Stimulated activated CD4-positive, alpha-beta T cell treated with anti-CD3 and anti-CD28 coated beads, TNF-alpha, amount 100 ng/mL, for 24 hours (primary cell): ENCODE measurements around the gene PRKN.

Experiments used
- DNase-seq, 3 experiments: peaks; one replicate each; pipeline ENCODE4 v3.0.0-alpha.2; 2020; ENCODE audit warnings: low read depth in 3 of 3

Gene PRKN

DNA sequence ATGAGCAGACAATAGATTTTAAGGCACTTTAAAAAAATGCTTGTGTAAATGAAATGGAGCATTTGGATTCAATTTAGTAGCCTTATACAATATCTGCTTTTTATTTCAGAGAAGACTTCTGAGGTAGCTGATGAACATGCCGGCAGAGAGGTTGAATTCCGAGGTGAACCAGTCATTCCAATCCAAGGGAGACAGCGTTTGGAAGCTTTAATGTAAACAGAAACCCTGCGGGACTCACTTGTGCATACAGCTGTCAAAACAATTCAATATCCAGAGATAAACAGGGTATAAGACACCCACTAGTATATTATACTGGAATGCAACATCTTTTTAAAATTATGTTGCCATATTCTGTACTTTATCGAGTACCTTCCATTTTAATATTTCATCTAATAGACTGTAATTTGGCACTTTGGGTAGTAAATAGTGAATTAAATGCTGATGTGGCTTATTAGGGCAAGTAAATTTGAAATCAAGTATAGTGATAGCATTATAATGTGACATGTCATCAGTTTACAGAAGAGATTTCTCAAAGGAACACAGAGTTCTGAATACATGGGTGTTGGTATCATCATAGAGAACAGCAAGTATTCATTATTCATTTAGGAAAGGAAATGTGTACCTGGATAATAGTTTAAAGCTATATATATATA is 347.7 kb downstream of the PRKN start:
- DNase-seq = no peak

DNA sequence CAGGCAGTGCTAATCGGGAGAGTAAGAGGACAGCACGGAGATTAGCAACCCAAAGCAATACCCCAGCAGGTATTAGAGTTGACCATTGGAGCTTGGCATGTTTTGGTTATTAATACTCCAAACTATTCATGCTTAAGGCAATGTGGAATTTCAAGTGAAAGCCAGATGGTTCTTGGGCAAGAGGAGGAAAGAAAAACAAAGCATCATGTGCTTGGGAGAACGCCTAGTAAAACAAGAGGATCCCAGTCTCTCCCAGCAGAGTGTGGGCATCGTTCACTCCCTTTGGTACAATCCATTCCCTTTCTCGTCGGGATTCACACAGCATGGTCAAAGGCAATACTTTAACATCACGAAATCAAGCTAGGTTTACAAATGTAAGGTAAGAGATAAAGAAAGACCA is 349.8 kb downstream of the PRKN start:
- no peak for DNase-seq

DNA sequence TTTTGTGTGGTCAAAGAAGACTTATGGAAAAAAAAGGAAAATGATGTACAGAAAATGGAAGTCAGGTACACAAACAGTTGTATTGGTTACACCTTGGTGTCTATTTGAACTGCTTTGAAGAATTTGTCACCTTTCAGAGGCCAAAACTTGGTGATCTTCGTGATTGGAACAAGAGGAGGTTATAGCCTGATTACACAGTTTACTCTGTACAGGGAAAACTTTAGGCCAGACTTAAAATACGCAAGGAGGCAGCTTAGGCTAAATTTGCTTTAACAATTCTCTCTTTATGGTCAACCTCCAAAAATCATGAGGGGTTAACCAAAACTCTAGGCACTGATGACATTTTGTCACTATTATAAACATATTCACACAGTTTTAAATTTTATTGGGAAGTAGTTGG is 353.7 kb downstream of the PRKN start:
- no peak for DNase-seq

DNA sequence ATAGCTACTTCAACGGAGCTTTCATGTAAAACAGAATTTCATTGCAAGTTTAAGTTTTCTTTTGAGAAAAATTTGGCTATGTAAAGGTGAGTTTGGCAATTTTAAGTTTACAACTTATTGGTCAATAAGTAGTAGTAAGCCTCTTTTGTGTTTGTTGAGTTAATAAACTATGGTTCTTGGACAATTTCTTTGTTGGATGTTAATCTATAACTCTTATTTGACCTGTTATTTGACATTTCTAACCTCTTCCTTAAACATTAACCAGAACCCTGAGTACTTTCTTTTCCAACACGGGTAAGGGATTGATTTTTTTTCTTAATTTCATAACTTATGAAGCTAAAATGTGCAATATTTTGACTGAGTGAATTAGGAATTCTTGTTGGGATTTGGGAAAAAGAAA is 354.4 kb downstream of the PRKN start:
- DNase-seq = no peak

DNA sequence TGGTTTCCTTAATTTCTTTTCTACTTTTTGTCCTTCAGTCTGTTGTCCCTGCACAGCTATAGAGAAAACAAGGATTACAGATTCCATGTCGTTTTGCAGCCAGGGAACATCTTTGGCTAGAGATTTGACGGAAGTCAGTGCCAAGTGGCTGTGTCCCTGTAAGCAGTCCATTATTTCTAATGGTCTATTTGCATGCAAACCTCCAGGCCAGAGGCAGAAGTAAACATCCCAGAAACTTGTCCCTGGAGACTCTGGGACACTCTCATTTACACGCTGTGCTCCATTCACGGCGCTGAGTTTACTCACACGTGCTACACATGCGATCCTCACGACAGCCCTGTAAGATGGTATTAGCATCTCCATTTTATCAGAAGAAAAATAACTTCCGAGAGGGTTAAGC is 355.5 kb downstream of the PRKN start:
- DNase-seq = no peak

DNA sequence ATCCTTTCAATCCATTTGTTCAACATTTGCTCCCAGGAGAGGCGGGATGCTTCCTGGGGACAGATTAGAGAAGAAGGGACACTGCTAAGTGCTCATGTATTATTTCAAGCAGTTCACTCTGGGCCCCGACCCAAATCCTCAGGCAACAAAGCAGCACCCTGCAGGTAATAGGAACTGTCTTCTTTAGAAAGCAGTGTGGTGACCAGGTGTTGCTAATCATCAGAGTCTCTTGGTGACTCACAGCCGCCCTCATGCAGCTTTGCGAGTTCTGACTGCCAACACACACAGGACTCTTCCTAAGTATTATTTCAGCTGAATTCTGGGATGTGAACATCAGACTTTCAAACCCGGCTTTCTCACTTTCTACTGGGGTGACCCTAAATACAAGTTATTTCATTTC is 356.4 kb downstream of the PRKN start:
- no peak for DNase-seq

DNA sequence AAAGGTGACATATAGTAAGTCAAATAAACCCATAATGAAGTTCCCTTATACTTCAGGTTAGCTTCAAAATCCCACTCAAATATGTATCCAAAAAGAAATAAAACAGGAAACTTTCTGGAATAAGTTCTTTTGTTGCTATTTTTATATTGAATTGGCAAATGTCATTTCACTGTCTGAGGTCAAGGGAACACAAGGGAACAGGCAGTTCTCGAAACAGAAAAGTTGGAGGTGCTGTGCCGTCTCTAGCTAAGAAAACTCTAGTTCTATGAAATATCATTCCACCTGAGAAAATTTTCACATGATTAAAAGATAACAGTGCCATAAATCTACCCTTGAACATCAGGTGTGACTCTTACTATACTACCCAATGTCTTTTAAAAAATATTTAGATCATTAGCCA is 358.5 kb downstream of the PRKN start:
- DNase-seq = no peak

DNA sequence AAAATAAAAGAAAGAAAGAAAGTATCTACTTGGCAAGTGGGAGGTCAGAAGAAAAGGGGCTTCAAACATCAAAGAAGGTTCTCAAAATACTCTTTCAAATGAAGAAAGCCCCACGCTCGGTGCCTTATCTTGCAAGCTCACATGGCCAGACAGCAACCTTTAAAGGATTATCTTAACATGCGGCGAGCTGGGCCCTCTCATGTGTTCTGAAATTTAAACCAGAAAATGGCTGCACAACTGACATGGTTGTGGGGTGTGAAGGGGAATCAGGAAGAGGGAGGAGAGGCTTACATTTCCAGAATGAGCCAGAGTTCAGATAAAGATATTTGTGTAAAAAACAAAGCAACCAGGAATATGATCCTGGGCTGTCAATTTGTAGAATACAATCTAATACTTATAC is 363.1 kb downstream of the PRKN start:
- DNase-seq = no peak

DNA sequence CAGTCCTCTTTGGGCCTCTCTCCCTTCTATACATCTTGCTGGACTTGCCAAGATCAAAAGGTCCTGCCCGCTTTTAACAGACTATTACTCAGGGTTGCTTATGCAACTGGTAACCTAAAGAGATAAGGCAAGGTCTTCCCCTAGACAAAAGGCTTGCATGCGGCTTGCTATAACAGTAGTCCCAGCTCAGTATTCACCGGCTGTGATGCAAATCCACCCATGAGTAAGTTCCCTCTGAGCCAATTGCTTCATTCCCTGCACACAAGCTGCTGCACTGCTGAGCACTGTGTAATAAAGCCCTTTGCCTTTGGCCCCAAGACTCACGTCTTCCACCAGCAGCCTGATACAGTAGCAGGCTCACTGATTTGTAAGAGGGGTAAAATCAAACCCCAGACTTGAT is 363.8 kb downstream of the PRKN start:
- DNase-seq = no peak

DNA sequence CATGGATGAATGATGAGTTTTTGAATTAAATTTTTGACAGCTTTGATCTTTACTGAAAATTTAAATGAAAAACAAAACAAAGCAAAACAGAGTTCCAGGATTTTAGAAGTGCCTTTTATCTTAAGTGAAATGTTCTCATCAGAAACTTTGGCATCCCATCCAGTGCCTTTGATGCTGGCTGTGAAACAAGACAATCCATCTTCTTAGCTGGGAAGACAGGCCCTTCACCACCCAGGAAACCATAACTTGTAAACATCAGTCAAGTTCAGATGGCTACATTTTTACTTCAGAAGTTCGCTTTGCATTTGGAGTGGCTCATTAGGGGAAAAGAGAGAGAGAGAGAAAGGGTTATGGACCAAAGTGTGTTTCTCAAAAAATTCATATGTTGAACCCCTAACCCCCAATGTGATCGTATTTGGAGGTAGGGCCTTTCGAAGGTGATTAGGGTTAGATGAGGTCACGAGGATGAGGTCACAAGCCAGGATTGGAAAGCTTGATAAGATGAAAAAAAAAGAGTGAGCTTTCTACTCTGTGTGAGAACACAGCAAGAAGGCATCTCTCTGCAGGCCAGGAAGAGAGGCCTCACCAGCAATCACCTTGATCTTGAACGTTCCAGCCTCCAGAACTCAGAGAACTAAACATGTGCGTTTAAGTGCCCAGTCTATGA is 366.5 kb downstream of the PRKN start:
- DNase-seq = no peak

DNA sequence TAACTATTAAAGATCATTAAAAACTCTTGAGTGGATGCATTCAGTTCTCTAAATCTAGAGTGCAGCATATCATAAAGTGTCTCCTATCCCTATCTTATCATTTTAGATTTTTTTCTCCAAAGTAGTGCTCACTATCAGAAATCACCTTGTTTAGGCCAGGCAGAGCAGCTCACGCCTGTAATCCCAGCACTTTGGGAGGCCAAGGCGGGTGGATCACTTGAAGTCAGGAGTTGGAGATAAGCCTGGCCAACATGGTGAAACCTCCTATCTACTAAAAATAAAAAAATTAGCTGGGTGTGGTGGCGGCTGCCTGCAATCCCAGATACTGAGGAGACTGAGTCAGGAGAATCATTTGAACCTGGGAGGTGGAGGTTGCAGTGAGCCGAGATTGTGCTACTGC is 368.9 kb downstream of the PRKN start:
- no peak for DNase-seq

DNA sequence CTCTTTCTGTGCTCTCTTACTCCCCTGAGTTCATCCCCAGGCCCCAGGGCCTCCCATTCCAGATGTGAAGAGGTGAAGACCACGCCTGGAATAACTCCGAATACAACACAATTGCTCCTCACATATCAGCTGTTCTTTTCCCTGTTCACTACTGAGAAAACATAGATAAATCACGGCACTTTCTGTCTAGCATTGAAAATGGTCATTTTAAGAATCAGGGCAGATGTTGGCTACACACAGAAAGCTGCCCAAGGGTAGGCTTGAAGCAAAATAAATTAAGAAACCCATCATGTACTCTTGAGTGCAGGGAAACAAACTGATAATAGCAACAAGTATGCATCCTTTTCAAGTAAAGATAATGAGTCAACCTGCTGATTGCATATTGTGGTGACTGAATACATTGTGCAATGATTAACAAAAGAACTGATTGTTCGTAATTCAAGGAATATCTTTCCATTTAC is 382.5 kb downstream of the PRKN start:
- DNase-seq = no peak

DNA sequence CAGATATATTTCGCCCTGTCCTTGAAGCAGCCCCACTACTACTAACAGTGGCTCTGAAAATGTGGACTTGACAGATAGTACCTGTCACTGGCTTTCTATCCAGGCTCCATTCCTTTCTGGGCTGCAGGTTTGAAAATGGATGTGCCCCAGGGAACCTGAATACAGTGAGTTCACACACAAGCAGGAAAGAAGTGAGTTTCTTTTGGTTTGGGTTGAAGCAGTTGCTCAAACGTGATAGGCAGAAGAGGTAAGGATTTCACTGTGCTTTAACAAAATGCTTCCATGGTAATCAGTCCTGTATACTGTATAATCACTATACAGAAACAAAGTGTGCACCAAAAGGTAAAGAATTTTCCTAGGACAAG is 382.9 kb downstream of the PRKN start:
- no peak for DNase-seq

DNA sequence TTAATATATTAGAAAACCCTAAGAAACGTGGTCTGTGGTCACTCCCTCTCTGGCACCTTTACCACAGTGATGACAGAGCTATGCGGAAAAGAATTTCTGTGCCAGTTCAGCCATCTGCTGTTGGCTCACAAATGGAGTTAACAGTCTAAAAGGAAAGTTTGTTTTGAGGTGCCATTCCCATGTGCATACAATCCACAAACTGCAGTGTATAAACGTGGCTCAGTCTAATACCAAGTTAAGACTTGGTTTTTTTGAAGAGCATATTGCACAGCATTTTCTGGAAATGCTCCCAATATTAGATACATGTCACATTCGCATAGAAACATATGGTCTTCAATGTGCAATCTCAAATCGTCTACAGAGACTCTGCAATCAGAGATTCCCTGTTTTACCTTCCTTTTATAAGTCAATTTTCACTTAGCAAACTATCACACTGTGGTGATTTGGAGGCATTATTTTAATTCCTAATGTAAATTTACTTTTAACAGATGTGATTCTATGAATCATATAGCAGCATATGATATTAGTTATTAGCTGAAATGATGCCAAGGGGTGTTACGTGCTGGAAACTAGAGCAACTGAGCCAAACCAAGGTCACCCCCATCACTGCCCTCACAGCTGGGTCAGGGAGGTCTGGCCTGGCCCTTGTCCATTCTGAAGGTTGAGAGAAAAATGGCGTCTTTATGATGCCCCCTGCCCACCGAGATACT is 383.5 kb downstream of the PRKN start:
- no peak for DNase-seq

DNA sequence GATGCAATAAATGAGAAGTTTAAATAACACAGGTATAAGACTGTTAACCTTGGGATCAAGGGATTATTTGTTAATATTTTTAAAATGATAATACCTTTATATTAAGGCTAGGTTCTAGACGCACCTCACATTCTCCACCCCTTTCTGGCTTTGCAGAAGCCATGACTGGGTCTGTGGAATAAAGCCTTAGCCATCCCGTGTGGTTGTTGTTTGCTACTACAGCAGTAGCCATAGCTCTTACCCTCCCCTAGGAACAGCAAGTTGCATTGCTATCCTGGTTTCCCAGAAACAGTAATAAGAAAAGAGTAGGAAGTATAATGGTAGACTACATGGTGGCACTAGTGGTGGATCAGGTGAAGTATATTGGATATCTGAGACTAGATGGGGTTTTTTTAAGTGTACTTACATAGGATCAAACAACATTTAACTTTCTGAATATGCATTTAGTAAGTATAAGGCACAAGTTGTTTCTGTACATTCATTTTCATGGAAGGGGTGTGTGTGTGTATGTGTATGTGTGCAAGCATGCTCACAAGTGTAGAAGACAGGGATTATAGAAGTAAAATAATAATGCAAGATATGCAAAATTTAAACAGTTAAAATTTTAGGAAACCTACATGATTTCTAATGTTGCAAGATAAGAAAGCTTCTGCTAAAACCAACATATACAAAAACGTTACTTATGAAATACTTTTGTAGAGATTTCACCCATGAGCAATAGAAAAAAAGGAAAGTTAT is 384.2 kb downstream of the PRKN start:
- no peak for DNase-seq

DNA sequence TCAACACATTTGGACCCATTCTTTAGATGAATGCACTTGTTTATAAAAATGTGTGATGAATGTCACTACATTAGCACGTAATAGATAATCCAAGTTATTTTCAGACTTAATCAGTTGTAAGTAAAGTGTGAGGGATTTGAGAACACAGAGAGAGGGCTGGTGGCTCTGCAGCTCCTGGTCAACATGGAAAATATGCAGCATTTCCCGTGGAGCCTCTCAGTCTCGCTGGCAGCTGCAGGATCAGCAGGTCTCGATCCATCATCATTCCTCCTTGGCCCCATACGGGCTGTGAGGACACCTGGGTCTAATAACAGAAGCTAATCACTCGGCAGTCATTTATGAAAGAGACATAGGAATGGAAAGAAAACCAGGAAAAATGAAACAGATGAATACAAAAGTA is 390.2 kb downstream of the PRKN start:
- no peak for DNase-seq

DNA sequence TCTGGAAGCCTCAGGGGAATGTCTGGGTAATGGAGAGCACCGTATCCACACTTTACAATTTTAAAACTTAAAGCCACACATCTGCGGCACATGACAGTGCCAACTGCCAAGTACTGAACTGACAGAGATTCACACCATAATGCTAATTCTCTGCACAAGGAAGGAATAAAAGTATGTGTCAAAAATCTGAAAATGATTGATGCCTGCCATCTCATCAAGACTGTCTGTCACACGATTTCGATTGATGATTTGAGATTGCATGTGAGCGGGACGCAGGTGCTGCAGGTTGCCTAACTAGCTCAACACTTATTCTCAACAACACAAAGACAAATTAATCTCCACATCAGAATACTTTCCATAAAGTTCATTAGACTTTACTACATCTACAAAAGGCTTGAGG is 391.2 kb downstream of the PRKN start:
- no peak for DNase-seq

DNA sequence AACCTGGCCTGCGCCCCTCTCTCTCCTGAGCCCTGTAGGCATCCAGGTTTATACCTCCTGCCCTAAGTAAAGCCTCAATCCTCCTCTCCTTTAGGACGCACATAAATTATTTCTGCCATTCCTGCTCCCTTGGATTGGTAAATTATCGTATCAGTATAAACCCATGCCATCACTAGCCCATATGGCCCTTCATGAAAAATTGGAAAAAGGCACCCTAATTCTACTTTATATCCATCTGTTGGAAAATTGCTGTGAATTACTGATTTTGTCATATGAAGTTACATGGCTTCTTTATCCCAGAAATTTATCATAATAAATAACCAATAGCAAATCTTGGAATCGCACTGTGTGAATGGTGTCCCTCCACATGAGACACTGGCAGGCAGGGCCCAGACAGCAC is 395.2 kb downstream of the PRKN start:
- no peak for DNase-seq

DNA sequence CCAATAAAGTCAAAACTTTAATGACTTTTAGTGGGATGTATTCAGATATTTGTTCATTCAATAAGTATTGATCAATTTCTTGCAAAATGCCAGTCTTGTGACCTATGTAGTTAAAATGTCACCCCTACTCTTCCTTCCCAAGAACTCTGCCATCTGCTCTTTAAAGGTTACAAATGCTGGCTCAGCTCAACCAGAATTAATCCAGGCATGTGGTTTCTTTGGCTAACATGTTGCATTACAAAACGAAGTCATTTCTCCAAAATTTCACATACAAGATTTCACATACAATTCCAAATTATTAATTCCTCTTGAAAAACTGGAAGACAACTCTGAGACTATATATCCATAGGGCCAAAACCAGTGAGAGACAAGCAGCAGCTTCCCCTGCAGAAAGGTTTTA is 395.7 kb downstream of the PRKN start:
- DNase-seq = no peak

DNA sequence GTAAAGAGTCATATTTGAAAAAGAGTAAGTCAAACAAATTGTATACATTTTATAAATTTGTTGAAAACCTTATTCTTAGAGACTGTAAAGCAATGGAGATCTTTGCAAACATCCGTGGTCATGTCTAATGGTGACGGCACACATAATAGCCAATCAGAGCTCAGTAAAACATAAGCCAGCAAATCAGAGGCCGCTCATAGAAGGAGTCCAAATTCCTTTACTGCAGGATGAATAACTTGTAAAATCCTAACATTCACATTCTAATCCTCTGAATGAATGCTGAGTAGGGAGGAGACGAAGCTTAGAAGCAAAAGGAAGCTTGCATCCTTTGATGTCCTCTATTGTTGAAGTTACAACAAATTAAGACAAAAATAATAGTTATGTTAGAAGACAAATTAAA is 401.7 kb downstream of the PRKN start:
- no peak for DNase-seq

DNA sequence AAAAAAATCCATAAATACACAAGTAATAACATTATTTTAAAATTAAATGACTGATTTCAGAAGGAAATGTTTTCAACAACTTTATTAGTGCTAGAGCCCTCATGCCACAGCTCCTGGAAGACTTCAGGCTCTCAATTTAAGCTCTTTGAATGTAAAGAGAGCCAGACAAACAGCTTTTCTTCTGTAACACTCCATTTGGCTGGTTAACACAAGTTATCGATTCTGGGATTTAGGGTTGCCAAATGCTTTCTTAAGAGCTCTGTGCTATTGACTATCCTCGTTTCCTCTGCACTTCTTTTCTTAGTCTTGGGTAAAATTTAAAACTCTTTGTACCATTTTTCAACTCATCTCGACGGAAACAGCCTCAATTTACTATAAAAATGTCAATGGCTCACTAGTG is 402.5 kb downstream of the PRKN start:
- DNase-seq = no peak

DNA sequence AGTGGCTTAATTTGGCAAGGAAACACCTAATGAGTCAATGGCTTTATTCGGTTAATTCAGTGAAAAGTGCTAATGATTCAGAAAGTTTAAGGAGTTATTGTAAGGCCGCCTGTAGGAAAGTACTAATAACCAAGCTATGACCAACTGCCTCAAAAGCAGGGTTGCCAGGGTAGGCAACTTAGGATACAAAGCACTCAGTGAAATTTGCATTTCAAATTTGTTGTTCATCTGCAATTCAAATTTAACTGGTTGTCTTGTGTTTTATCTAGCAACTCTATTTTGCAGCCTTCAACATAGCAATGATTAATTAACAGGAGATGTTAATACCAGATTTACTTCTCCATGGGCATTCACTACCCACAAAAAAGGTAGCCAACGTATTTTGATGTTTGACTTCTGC is 412.3 kb downstream of the PRKN start:
- DNase-seq = no peak
